Measurements from ENCODE around the gene TGM5. TPM values are rescaled to one million over a fixed set of nuclear protein-coding genes. Genes with fewer than 3 reads are reported as not detected.
A peak's percentile ranks its signal among the peaks of the same experiment; 100 is the strongest.

The TGM5 gene
- total RNA-seq, 1 experiment from 2014 or later: 0.39 TPM

- H4K20me1 ChIP-seq (ENCODE audit: insufficient read depth): no peaks in the 10 kb centered on the region
- H3K9me3 ChIP-seq (ENCODE audit: insufficient read depth, low read depth): no peaks in the 10 kb centered on the region
- H3K79me2 ChIP-seq (ENCODE audit: low read depth): peaks cover 13% of the 10 kb centered on the region; the same call in 1 of the 2 replicates
- peak overlapping the region; percentile 71 for H3K27ac ChIP-seq
- H2AFZ ChIP-seq: peak overlapping the region; percentile 81
- intact Hi-C loops (cut with micrococcal nuclease; ENCODE audit: unreplicated experiment): loop anchor here (5.0 kb wide), 1 partner anchor 484 kb away; no protein-coding TSS in a partner anchor
- ChIA-PET CTCF (interaction anchor here (0.6 kb wide), 1 partner anchor 269 kb away, joined by 7 read pairs; no protein-coding TSS in a partner anchor), POLR2A (ENCODE audit: unreplicated experiment) (no interaction called here)
- BruUV-seq (replicated peaks): no TSS peak
- H3F3A ChIP-seq (ENCODE audit: insufficient read depth, low read depth): peaks cover 16% of the 10 kb centered on the region; the same call in 1 of the 2 replicates
- peak overlapping the region; percentile 97 for H3K4me2 ChIP-seq
- peak overlapping the region; percentile 80 for H3K4me3 ChIP-seq
- TF ChIP-seq CTCF (conservative IDR thresholded peaks at IDR 0.05): 0 out of 2 replicates have a peak, but pooled peaks have one; percentile 10
- no peak for TF ChIP-seq EZH2 (IDR thresholded peaks at IDR 0.05; ENCODE audit: low read depth)
- H3K9me2 ChIP-seq (ENCODE audit: insufficient read depth): no peaks in the 10 kb centered on the region
- no peaks in the 10 kb centered on the region for H3K27me3 ChIP-seq (ENCODE audit: insufficient read depth, low read depth)
- no peaks in the 10 kb centered on the region for H3K36me3 ChIP-seq (ENCODE audit: low read depth)
- peaks cover 30% of the 10 kb centered on the region for H3K4me1 ChIP-seq (replicated peaks; ENCODE audit: insufficient read depth)
- peak in 1 of 2 experiments; percentile 17 for DNase-seq
These were observed 80.8 kb downstream of the TGM5 start for GRCh38 chr15:43186003-43186353.

- peak within 1 kb of the TSS; percentile 81 for H2AFZ ChIP-seq
- H3K9me3 ChIP-seq (ENCODE audit: insufficient read depth, low read depth): no peaks in the 10 kb centered on the region
- POLR2A ChIA-PET (ENCODE audit: unreplicated experiment): no interaction called here
These were observed 81.3 kb downstream of the TGM5 start, which contains the start of gene CCNDBP1 for GRCh38 chr15:43185157-43186002. TSS of gene CCNDBP1 (plus strand) at chr15:43185403. CDS start at chr15:43185499, 96 bp downstream.

More at GRCh38 chr15:43185157-43186002, 81.3 kb downstream of the TGM5 start, which contains the start of gene CCNDBP1:
- peak; percentile 80 to 96 for DNase-seq
- Histone ChIP-seq H3K79me2 (ENCODE audit: low read depth) (peaks cover 13% of the 10 kb centered on the region; the same call in 1 of the 2 replicates), H3K4me2 (peak within 1 kb of the TSS; percentile 97), H3F3A (ENCODE audit: insufficient read depth, low read depth) (peaks cover 16% of the 10 kb centered on the region; the same call in 1 of the 2 replicates), H3K9me2 (ENCODE audit: insufficient read depth) (no peaks in the 10 kb centered on the region), H3K27ac (peak within 1 kb of the TSS; percentile 71), H3K4me1 (replicated peaks; ENCODE audit: insufficient read depth) (peaks cover 30% of the 10 kb centered on the region), H3K36me3 (ENCODE audit: low read depth) (no peaks in the 10 kb centered on the region), H3K4me3 (peak within 1 kb of the TSS; percentile 80), H4K20me1 (ENCODE audit: insufficient read depth) (no peaks in the 10 kb centered on the region), H3K27me3 (ENCODE audit: insufficient read depth, low read depth) (no peaks in the 10 kb centered on the region)
- TF ChIP-seq EZH2 (IDR thresholded peaks at IDR 0.05; ENCODE audit: low read depth) (no peak), CTCF (conservative IDR thresholded peaks at IDR 0.05) (peak; percentile 29; the same call in 1 of the 2 replicates)
- CTCF ChIA-PET: interaction anchor here (0.6 kb wide), 1 partner anchor 269 kb away, joined by 7 read pairs; no protein-coding TSS in a partner anchor
- intact Hi-C loops (cut with micrococcal nuclease; ENCODE audit: unreplicated experiment): loop anchor here (5.0 kb wide), 1 partner anchor 483 kb away; no protein-coding TSS in a partner anchor
- BruUV-seq (replicated peaks): no TSS peak

All from PC-9 (cell line).